ENCODE data around the gene GLIS1.

Gene GLIS1

DNA sequence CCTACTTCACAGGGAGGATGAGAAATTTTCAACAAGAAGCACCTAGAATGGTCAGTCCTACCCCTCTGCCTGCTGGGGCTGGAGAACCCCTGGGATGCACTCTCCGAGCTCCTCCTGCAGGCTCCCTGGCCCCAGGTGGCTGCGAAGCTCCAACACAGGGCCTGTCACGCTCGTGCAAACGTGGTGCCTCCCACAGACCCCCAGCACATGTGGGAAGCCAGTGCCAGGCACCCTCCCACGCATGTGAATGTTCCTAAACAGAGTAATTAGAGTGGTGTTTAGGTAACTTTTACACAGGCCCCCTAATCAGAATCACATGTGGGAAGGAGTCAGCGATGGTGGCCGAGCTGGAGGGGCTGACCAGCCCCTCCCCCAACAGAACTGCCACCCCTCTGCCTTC lies 28.4 kb downstream of the GLIS1 start:
- Histone ChIP-seq H3F3A (ENCODE audit: control insufficient read depth, insufficient read depth) (no peaks in the 10 kb centered on the region), H3K9me3 (ENCODE audit: control insufficient read depth, insufficient read depth, low read length) (no peaks in the 10 kb centered on the region), H3K9me2 (replicated peaks; ENCODE audit: control insufficient read depth, low read length) (no peaks in the 10 kb centered on the region), H3K4me1 (ENCODE audit: control insufficient read depth, low read length) (no peaks in the 10 kb centered on the region), H3K27me3 (ENCODE audit: control insufficient read depth, low read length) (peaks cover 2% of the 10 kb centered on the region; the same call in 1 of the 2 replicates), H3K36me3 (ENCODE audit: control insufficient read depth, low read length) (no peaks in the 10 kb centered on the region), H3K27ac (ENCODE audit: low read depth, low read length) (no peak overlapping the region), H3K79me2 (ENCODE audit: control insufficient read depth, low read length) (no peaks in the 10 kb centered on the region), H4K20me1 (ENCODE audit: control insufficient read depth, insufficient read depth, low read depth, low read length) (no peaks in the 10 kb centered on the region), H3K4me2 (ENCODE audit: low read length) (no peak overlapping the region), H3K4me3 (ENCODE audit: low read length) (no peak overlapping the region)
- TF ChIP-seq, protein P1, sequence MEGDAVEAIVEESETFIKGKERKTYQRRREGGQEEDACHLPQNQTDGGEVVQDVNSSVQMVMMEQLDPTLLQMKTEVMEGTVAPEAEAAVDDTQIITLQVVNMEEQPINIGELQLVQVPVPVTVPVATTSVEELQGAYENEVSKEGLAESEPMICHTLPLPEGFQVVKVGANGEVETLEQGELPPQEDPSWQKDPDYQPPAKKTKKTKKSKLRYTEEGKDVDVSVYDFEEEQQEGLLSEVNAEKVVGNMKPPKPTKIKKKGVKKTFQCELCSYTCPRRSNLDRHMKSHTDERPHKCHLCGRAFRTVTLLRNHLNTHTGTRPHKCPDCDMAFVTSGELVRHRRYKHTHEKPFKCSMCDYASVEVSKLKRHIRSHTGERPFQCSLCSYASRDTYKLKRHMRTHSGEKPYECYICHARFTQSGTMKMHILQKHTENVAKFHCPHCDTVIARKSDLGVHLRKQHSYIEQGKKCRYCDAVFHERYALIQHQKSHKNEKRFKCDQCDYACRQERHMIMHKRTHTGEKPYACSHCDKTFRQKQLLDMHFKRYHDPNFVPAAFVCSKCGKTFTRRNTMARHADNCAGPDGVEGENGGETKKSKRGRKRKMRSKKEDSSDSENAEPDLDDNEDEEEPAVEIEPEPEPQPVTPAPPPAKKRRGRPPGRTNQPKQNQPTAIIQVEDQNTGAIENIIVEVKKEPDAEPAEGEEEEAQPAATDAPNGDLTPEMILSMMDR (IDR thresholded peaks at IDR 0.05; ENCODE audit: low read depth, low read length, poor library complexity, severe bottlenecking): no peak
- no peak for TF ChIP-seq EZH2phosphoT487 (IDR thresholded peaks at IDR 0.05; ENCODE audit: borderline replicate concordance, low read length)

DNA sequence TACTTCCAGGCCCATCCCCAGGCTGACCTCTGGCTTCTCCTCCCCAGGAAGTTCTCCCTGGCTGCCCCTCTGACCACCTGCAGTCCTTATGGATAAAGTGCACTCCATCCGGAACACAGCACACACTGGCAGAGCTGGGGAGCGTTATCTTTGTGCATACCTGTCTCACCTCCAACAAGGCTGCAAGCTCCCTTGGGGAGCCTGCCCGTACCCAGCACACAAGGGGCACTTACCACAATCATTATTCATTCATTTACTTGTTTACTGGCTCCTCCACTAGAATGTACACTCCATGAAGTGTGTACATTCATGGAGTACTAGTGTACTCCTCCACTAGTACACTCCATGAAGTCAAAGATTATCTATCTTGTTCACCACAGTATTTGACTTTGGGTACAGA lies 30.3 kb downstream of the GLIS1 start:
- H3K79me2 ChIP-seq (ENCODE audit: control insufficient read depth, low read length): no peaks in the 10 kb centered on the region
- H3K36me3 ChIP-seq (ENCODE audit: control insufficient read depth, low read length): no peaks in the 10 kb centered on the region
- no peaks in the 10 kb centered on the region for H3F3A ChIP-seq (ENCODE audit: control insufficient read depth, insufficient read depth)
- peaks cover 8% of the 10 kb centered on the region; the same call in 1 of the 2 replicates for H3K27me3 ChIP-seq (ENCODE audit: control insufficient read depth, low read length)
- no peak for TF ChIP-seq EZH2phosphoT487 (IDR thresholded peaks at IDR 0.05; ENCODE audit: borderline replicate concordance, low read length)
- TF ChIP-seq, protein P1 (IDR thresholded peaks at IDR 0.05; ENCODE audit: low read depth, low read length, poor library complexity, severe bottlenecking): no peak
- no peak overlapping the region for H3K4me2 ChIP-seq (ENCODE audit: low read length)
- no peak overlapping the region for H3K4me3 ChIP-seq (ENCODE audit: low read length)
- no peak overlapping the region for H3K27ac ChIP-seq (ENCODE audit: low read depth, low read length)
- no peaks in the 10 kb centered on the region for H4K20me1 ChIP-seq (ENCODE audit: control insufficient read depth, insufficient read depth, low read depth, low read length)
- no peaks in the 10 kb centered on the region for H3K9me2 ChIP-seq (replicated peaks; ENCODE audit: control insufficient read depth, low read length)
- no peaks in the 10 kb centered on the region for H3K9me3 ChIP-seq (ENCODE audit: control insufficient read depth, insufficient read depth, low read length)
- no peaks in the 10 kb centered on the region for H3K4me1 ChIP-seq (ENCODE audit: control insufficient read depth, low read length)

DNA sequence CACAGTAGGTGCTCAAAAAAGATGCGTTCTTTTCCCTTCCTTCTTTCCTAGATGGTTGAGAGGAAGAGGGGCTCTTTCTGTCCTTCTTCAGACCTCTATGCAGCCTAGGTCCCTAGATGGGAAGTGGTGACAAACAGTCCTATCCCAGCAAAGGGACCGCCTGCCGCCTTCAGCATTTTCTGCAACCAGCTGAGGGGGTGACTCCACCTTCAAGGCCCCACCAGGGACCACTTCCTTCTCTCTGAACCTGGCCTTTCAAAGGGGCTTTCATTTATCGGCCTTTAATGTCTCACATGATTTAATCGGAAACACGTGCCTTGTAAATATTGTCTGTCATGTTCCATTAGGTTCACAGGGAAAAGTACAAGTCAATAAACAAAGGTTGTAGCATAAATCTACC lies 32.6 kb downstream of the GLIS1 start:
- H3K27ac ChIP-seq (ENCODE audit: low read depth, low read length): no peak overlapping the region
- H3K79me2 ChIP-seq (ENCODE audit: control insufficient read depth, low read length): no peaks in the 10 kb centered on the region
- H3K9me2 ChIP-seq (replicated peaks; ENCODE audit: control insufficient read depth, low read length): no peaks in the 10 kb centered on the region
- H3K36me3 ChIP-seq (ENCODE audit: control insufficient read depth, low read length): no peaks in the 10 kb centered on the region
- no peaks in the 10 kb centered on the region for H3K4me1 ChIP-seq (ENCODE audit: control insufficient read depth, low read length)
- no peaks in the 10 kb centered on the region for H3K9me3 ChIP-seq (ENCODE audit: control insufficient read depth, insufficient read depth, low read length)
- peaks cover 6% of the 10 kb centered on the region; the same call in 1 of the 2 replicates for H3K27me3 ChIP-seq (ENCODE audit: control insufficient read depth, low read length)
- no peak for TF ChIP-seq EZH2phosphoT487 (IDR thresholded peaks at IDR 0.05; ENCODE audit: borderline replicate concordance, low read length)
- TF ChIP-seq, protein P1 (IDR thresholded peaks at IDR 0.05; ENCODE audit: low read depth, low read length, poor library complexity, severe bottlenecking): no peak
- H3K4me2 ChIP-seq (ENCODE audit: low read length): no peak overlapping the region
- no peak overlapping the region for H3K4me3 ChIP-seq (ENCODE audit: low read length)
- no peaks in the 10 kb centered on the region for H3F3A ChIP-seq (ENCODE audit: control insufficient read depth, insufficient read depth)
- no peaks in the 10 kb centered on the region for H4K20me1 ChIP-seq (ENCODE audit: control insufficient read depth, insufficient read depth, low read depth, low read length)

Data from DOHH2 (cell line).